GM12878 (cell line): ENCODE measurements around the gene IFIH1. TPM values are rescaled to one million over a fixed set of nuclear protein-coding genes. Genes with fewer than 3 reads are reported as not detected.

Source experiments
- ATAC-seq: fragments of 200-7000 bp; cut with Tn5 transposase; 3 replicates; pipeline ENCODE4 v1.9.1; 2020; ENCODE audit warnings: mild to moderate bottlenecking, moderate library complexity
- BruUV-seq: library from RNA; stranded (reverse); fragments of 400-500 nt; replicated peaks from 2 replicates; lab custom pipeline; 2021; lab: Mats Ljungman, UMichigan
- CTCF ChIA-PET: fragments of 300-600 bp; sonication (Branson Sonifier 250); formaldehyde crosslinking; extraction: SDS; loops from one replicate; lab custom pipeline; 2021; ENCODE audit warnings: inconsistent platforms; lab: Yijun Ruan, JAX
- POLR2A ChIA-PET: fragments of 350-600 bp; formaldehyde crosslinking; extraction: SDS; loops from one replicate; lab custom pipeline; 2021; ENCODE audit warnings: inconsistent platforms; lab: Charles Lee
- RAD21 ChIA-PET: fragments of 300-600 bp; sonication (Branson Sonifier 250); formaldehyde crosslinking; loops from one replicate; lab custom pipeline; 2023; ENCODE audit warnings: antibody characterized with exemption; ENCODE audit not compliant: unreplicated experiment; lab: Charles Lee
- SMC1A ChIA-PET: fragments of 300-600 bp; sonication (Branson Sonifier 250); formaldehyde crosslinking; loops from one replicate; lab custom pipeline; 2023; ENCODE audit not compliant: unreplicated experiment, uncharacterized antibody; lab: Charles Lee
- DNase-seq: peaks from one replicate; pipeline ENCODE4 v3.0.0-alpha.2; 2011; ENCODE audit warnings: low read depth, low spot score
- FAIRE-seq: peaks from 3 replicates; lab custom pipeline; 2011; peaks lifted over from hg19 to GRCh38; lab: Jason Lieb, UNC
- H2AFZ ChIP-seq: 2 replicates; pipeline ENCODE4 v1.6.0; 2011; ENCODE audit warnings: low read depth, low read length, control low read depth; ENCODE audit not compliant: control insufficient read depth
- H3K27ac ChIP-seq: 2 replicates; pipeline ENCODE4 v1.5.1; 2011; ENCODE audit warnings: control low read depth; ENCODE audit not compliant: control insufficient read depth, insufficient read depth
- H3K27me3 ChIP-seq, 2 experiments: replicated peaks in 1 of 2; 2 replicates each; pipeline versions ENCODE4 v1.6.0 to v1.6.1; 2011; ENCODE audit warnings: low read length in 1 of 2; ENCODE audit not compliant: control insufficient read depth in 2 of 2, insufficient read depth in 2 of 2
- H3K36me3 ChIP-seq, 2 experiments: 2 replicates each; pipeline ENCODE4 v1.5.1; 2011; ENCODE audit warnings: low read length in 1 of 2; ENCODE audit not compliant: control insufficient read depth in 2 of 2, insufficient read depth in 2 of 2
- H3K4me1 ChIP-seq: 2 replicates; pipeline ENCODE4 v1.6.1; 2011; ENCODE audit warnings: mild to moderate bottlenecking, low read length, moderate library complexity, mixed read lengths; ENCODE audit not compliant: control insufficient read depth, insufficient read depth
- H3K4me2 ChIP-seq: 2 replicates; pipeline ENCODE4 v1.6.0; 2011; ENCODE audit warnings: control low read depth; ENCODE audit not compliant: control insufficient read depth, insufficient read depth
- H3K4me3 ChIP-seq: fragments of 200-600 bp; sonication (generic); 2 replicates; pipeline ENCODE4 v1.5.1; 2016
- H3K79me2 ChIP-seq: 2 replicates; pipeline ENCODE4 v1.6.0; 2011; ENCODE audit warnings: low read length; ENCODE audit not compliant: control insufficient read depth, insufficient read depth
- H3K9ac ChIP-seq: 2 replicates; pipeline ENCODE4 v1.8.0; 2011; ENCODE audit warnings: low read length, control low read depth, mixed read lengths; ENCODE audit not compliant: control insufficient read depth, insufficient read depth
- H3K9me3 ChIP-seq: replicated peaks from 3 replicates; pipeline ENCODE4 v1.5.1; 2011; ENCODE audit warnings: mild to moderate bottlenecking, low read length; ENCODE audit not compliant: control insufficient read depth, insufficient read depth
- H4K20me1 ChIP-seq: 2 replicates; pipeline ENCODE4 v1.6.0; 2011; ENCODE audit not compliant: control insufficient read depth, insufficient read depth
- KDM1A ChIP-seq: fragments of 200-600 bp; sonication (generic); IDR thresholded peaks from 2 replicates; pipeline ENCODE4 v1.6.1; 2016; ENCODE audit warnings: borderline replicate concordance
- MAX ChIP-seq: IDR thresholded peaks from 2 replicates; pipeline ENCODE4 v1.6.1; 2012; ENCODE audit warnings: low read depth, low read length, improper control_type of control experiment
- NFIC ChIP-seq: IDR thresholded peaks from 2 replicates; pipeline ENCODE4 v1.6.1; 2012; ENCODE audit warnings: low read depth, mild to moderate bottlenecking, inconsistent platforms, low read length, moderate library complexity
- RUNX3 ChIP-seq: IDR thresholded peaks from 2 replicates; pipeline ENCODE4 v1.6.1; 2012; ENCODE audit warnings: low read length, inconsistent platforms
- SUPT20H ChIP-seq: IDR thresholded peaks from 2 replicates; pipeline ENCODE4 v1.6.1; 2011; ENCODE audit warnings: low read depth, mild to moderate bottlenecking, low read length, moderate library complexity, borderline replicate concordance; ENCODE audit not compliant: control insufficient read depth
- WGBS: methylation state at CpG from one replicate; pipeline ENCODE4 v1.1.6; 2016; ENCODE audit warnings: low lambda C conversion rate; ENCODE audit not compliant: insufficient replicate concordance, insufficient coverage; ENCODE audit errors: missing lambda C conversion rate; 5-methylcytosine and 5-hydroxymethylcytosine counted together
- in situ Hi-C: fragments of 300-500 bp; cut with MboI; formaldehyde crosslinking; loops from 9 replicates; pipeline ENCODE4 v1.14.3; 2018; ENCODE audit warnings: mixed read lengths
- intact Hi-C: fragments of 100-400 bp; cut with micrococcal nuclease; formaldehyde crosslinking; loops from one replicate; pipeline ENCODE4 v1.14.2; 2022; ENCODE audit not compliant: unreplicated experiment
- polyA plus RNA-seq, 11 experiments: library from polyadenylated mRNA; depleted of rRNA in 4 of 11; unstranded in 6 of 11; stranded (reverse) in 5 of 11; fragments of >200 nt; fragmentation: Nextera tagmentation in 4 of 11; fragmentation: Illumina TruSeq in 1 of 11; extraction: Ambion mirVana in 4 of 11; extraction: Trizol in 1 of 11; gene quantifications; 1 replicate in 1 of 11; 2 replicates in 10 of 11; pipeline versions ENCODE4 v1.2.1 to v1.2.3, GENCODE V29; 2011 to 2016; ENCODE audit warnings: inconsistent platforms in 2 of 11, missing spikeins in 2 of 11, low read depth in 1 of 11
- total RNA-seq, 4 experiments: library from RNA; depleted of rRNA in 3 of 4; stranded (reverse); fragments of >200 nt in 3 of 4; fragmentation: Illumina TruSeq in 1 of 4; extraction: Trizol in 1 of 4; gene quantifications; 2 replicates each; pipeline versions ENCODE4 v1.2.1 to v1.2.3, GENCODE V29; 2013 to 2021
- TF ChIP-seq, protein P1 (sequence below): IDR thresholded peaks from 2 replicates; pipeline ENCODE4 v1.6.1; 2011; ENCODE audit warnings: low read depth, mild to moderate bottlenecking, low read length, moderate library complexity, borderline replicate concordance; ENCODE audit errors: extremely low read depth

The IFIH1 gene
- total and polyA plus RNA-seq, 10 of the 15 experiments (the other 5 are each of a cell fraction or from before 2014, with no cell fraction given) = 12.5 to 40.9 (median 28.8) TPM

DNA sequence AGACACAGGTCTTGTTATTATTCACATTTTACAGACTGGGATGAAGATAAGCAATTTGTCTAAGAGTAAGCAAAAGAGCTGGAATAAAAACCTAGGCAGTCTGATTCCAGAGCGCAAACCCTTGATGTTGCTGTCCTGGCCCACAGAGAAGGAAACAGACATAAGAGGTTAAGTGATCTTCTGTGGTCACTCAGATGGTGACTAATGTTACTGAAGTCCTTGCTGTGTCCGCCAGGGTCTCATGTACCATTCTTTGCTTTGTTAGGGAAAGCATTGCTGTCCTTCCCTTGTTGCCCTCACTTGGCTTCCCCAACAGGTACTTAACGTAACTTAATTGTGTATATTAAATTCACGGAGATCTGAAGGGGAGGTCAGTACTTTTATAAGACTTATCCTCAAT is 60.3 kb downstream of the IFIH1 start (continued):
- TF ChIP-seq, protein P1, sequence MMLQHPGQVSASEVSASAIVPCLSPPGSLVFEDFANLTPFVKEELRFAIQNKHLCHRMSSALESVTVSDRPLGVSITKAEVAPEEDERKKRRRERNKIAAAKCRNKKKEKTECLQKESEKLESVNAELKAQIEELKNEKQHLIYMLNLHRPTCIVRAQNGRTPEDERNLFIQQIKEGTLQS = no peak
- TF ChIP-seq SUPT20H = no peak

- in situ Hi-C loops = no loop called here
- no peak overlapping the region for H3K27ac ChIP-seq
- intact Hi-C loops = no loop called here
- ATAC-seq (no peak), DNase-seq (no peak), FAIRE-seq (no peak)
- no peak overlapping the region for H2AFZ ChIP-seq
- no peaks in the 10 kb centered on the region for H3K9me3 ChIP-seq
- H3K4me2 ChIP-seq = no peak overlapping the region
- peaks cover 7% of the 10 kb centered on the region for H3K4me1 ChIP-seq
- WGBS = 0% methylated on average over 1 of the region's 1 CpG
- H3K27me3 ChIP-seq = no peaks in the 10 kb centered on the region
- BruUV-seq = no TSS peak
- ChIA-PET SMC1A (interaction anchor here (0.6 to 1.2 kb wide), 2 partner anchors 10 to 1326 kb away, joined by 3 read pairs; no protein-coding TSS in a partner anchor), RAD21 (no interaction called here), POLR2A (no interaction called here), CTCF (interaction anchor here (1.2 to 1.6 kb wide), 3 partner anchors 36 to 42 kb away, joined by 3 to 4 read pairs (median 3); no protein-coding TSS in a partner anchor)
- no peak overlapping the region for H3K9ac ChIP-seq
- TF ChIP-seq NFIC (no peak), MAX (no peak), RUNX3 (no peak), KDM1A (no peak)
- no peaks in the 10 kb centered on the region for H3K79me2 ChIP-seq
- no peaks in the 10 kb centered on the region for H4K20me1 ChIP-seq
- H3K4me3 ChIP-seq = no peak overlapping the region
- no peaks in the 10 kb centered on the region; a peak in 1 of 4 replicates for H3K36me3 ChIP-seq
These were observed 61.1 kb downstream of the IFIH1 start for GRCh38 chr2:162257425-162257824.
